H1 (cell line): ENCODE results near the gene ZNF202. TPM values are rescaled to one million over a fixed set of nuclear protein-coding genes. Genes with fewer than 3 reads are reported as not detected.

Experiments used
- CTCF ChIA-PET: fragments of 300-600 bp; sonication (Branson Sonifier 250); formaldehyde crosslinking; loops from one replicate; lab custom pipeline; 2021; ENCODE audit not compliant: partially characterized antibody; lab: Charles Lee
- POLR2A ChIA-PET: fragments of 300-600 bp; sonication (Branson Sonifier 250); formaldehyde crosslinking; loops from one replicate; lab custom pipeline; 2021; ENCODE audit warnings: inconsistent platforms; ENCODE audit not compliant: partially characterized antibody; lab: Charles Lee
- DNase-seq, 2 experiments: peaks; one replicate each; pipeline versions ENCODE4 v3.0.0 to v3.0.0-alpha.2; 2010 to 2022; ENCODE audit warnings: low spot score in 2 of 2, low read depth in 1 of 2, mixed read lengths in 1 of 2
- FAIRE-seq: peaks from 2 replicates; lab custom pipeline; 2011; peaks lifted over from hg19 to GRCh38; lab: Jason Lieb, UNC
- H2AFZ ChIP-seq: 2 replicates; pipeline ENCODE4 v1.8.1; 2012; ENCODE audit warnings: low read length, inconsistent platforms
- H2AK5ac ChIP-seq: 2 replicates; pipeline ENCODE4 v1.6.1; 2013; ENCODE audit warnings: low read depth, low read length
- H2BK120ac ChIP-seq: replicated peaks from 2 replicates; pipeline ENCODE3; 2013; ENCODE audit warnings: low read depth, low read length, inconsistent platforms
- H2BK12ac ChIP-seq: 2 replicates; pipeline ENCODE4 v1.6.1; 2013; ENCODE audit warnings: low read depth, low read length
- H2BK15ac ChIP-seq: 2 replicates; pipeline ENCODE4 v1.6.1; 2013; ENCODE audit warnings: low read length
- H2BK20ac ChIP-seq: 2 replicates; pipeline ENCODE4 v1.6.1; 2013; ENCODE audit warnings: low read length
- H2BK5ac ChIP-seq: 2 replicates; pipeline ENCODE4 v1.6.1; 2013; ENCODE audit warnings: low read depth, low read length
- H3K14ac ChIP-seq: 2 replicates; pipeline ENCODE4 v1.6.1; 2013; ENCODE audit warnings: inconsistent platforms; ENCODE audit not compliant: insufficient read length
- H3K18ac ChIP-seq: 2 replicates; pipeline ENCODE4 v1.6.1; 2013; ENCODE audit warnings: low read length; ENCODE audit errors: extremely low read depth
- H3K23ac ChIP-seq: 2 replicates; pipeline ENCODE4 v1.6.1; 2013; ENCODE audit warnings: inconsistent platforms; ENCODE audit not compliant: insufficient read length
- H3K23me2 ChIP-seq: 2 replicates; pipeline ENCODE4 v1.6.1; 2013; ENCODE audit warnings: low read depth, low read length
- H3K27ac ChIP-seq: 2 replicates; pipeline ENCODE4 v1.6.1; 2011; ENCODE audit warnings: low read depth, low read length, inconsistent platforms
- H3K27me3 ChIP-seq, 4 experiments: replicated peaks in 1 of 4; 1 replicate in 1 of 4; 2 replicates in 3 of 4; pipeline versions ENCODE4 v1.6.1 to v1.8.1; 2011 to 2013; ENCODE audit warnings: low read length in 3 of 4, mild to moderate bottlenecking in 3 of 4, inconsistent platforms in 2 of 4, mixed read lengths in 2 of 4, moderate library complexity in 1 of 4; ENCODE audit not compliant: control insufficient read depth in 3 of 4, insufficient read depth in 3 of 4; ENCODE audit errors: extremely low read depth in 1 of 4
- H3K36me3 ChIP-seq, 4 experiments: 2 replicates each; pipeline versions ENCODE4 v1.6.1 to v1.8.1; 2011 to 2013; ENCODE audit warnings: mild to moderate bottlenecking in 4 of 4, low read length in 3 of 4, moderate library complexity in 2 of 4, control low read depth in 1 of 4, inconsistent platforms in 1 of 4; ENCODE audit not compliant: insufficient read depth in 4 of 4, control insufficient read depth in 2 of 4
- H3K4ac ChIP-seq: replicated peaks from 2 replicates; pipeline ENCODE3; 2013; ENCODE audit warnings: low read length, low read depth, mixed read lengths, inconsistent platforms; ENCODE audit not compliant: insufficient read length
- H3K4me1 ChIP-seq, 4 experiments: replicated peaks in 1 of 4; 1 replicate in 1 of 4; 2 replicates in 3 of 4; pipeline versions ENCODE4 v1.6.1 to v1.8.1; 2011 to 2013; ENCODE audit warnings: low read length in 3 of 4, inconsistent platforms in 2 of 4, mixed read lengths in 1 of 4; ENCODE audit not compliant: insufficient read depth in 4 of 4, control insufficient read depth in 3 of 4
- H3K4me2 ChIP-seq, 2 experiments: 2 replicates each; pipeline versions ENCODE4 v1.6.1 to v1.8.1; 2011 to 2013; ENCODE audit warnings: low read depth in 2 of 2, low read length in 2 of 2, control low read depth in 1 of 2, inconsistent platforms in 1 of 2, mild to moderate bottlenecking in 1 of 2; ENCODE audit not compliant: insufficient read depth in 1 of 2
- H3K4me3 ChIP-seq, 4 experiments: fragments of 200-600, 300-600 bp in 1 of 4; sonication (generic), shearing (Covaris generic), sonication (Bioruptor Twin) in 1 of 4; 2 replicates each; pipeline versions ENCODE4 v1.5.1 to v1.8.1; 2011 to 2016; ENCODE audit warnings: low read length in 4 of 4, low read depth in 3 of 4, control low read depth in 2 of 4, inconsistent platforms in 2 of 4, mild to moderate bottlenecking in 2 of 4, mixed read lengths in 1 of 4, moderate library complexity in 1 of 4; ENCODE audit not compliant: insufficient read depth in 2 of 4; ENCODE audit errors: extremely low read depth in 1 of 4
- H3K56ac ChIP-seq: replicated peaks from 2 replicates; pipeline ENCODE3; 2013; ENCODE audit warnings: low read depth, mild to moderate bottlenecking, mixed read lengths, low read length, inconsistent platforms; ENCODE audit not compliant: insufficient read length
- H3K79me1 ChIP-seq: 2 replicates; pipeline ENCODE4 v1.6.1; 2013; ENCODE audit warnings: low read depth, low read length, control low read depth
- H3K79me2 ChIP-seq, 2 experiments: 2 replicates each; pipeline versions ENCODE4 v1.6.1 to v1.8.1; 2012 to 2013; ENCODE audit warnings: low read length in 2 of 2, mild to moderate bottlenecking in 2 of 2, inconsistent platforms in 1 of 2; ENCODE audit not compliant: insufficient read depth in 2 of 2, control insufficient read depth in 1 of 2
- H3K9ac ChIP-seq, 4 experiments: replicated peaks in 1 of 4; 1 replicate in 1 of 4; 2 replicates in 3 of 4; pipeline versions ENCODE4 v1.6.1 to v1.8.1; 2011 to 2013; ENCODE audit warnings: low read depth in 3 of 4, low read length in 3 of 4, control low read depth in 2 of 4, mild to moderate bottlenecking in 2 of 4, moderate library complexity in 2 of 4, inconsistent platforms in 1 of 4; ENCODE audit errors: extremely low read depth in 1 of 4
- H3K9me3 ChIP-seq, 2 experiments: 2 replicates each; pipeline versions ENCODE4 v1.6.1 to v1.8.1; 2012 to 2013; ENCODE audit warnings: mild to moderate bottlenecking in 2 of 2, moderate library complexity in 2 of 2, control low read depth in 1 of 2, inconsistent platforms in 1 of 2, low read depth in 1 of 2, low read length in 1 of 2, mixed read lengths in 1 of 2; ENCODE audit not compliant: insufficient read depth in 2 of 2
- H4K20me1 ChIP-seq, 2 experiments: replicated peaks in 1 of 2; 2 replicates each; pipeline versions ENCODE3 to v1.8.1; 2011 to 2013; ENCODE audit warnings: inconsistent platforms in 2 of 2, low read length in 2 of 2, mild to moderate bottlenecking in 1 of 2; ENCODE audit not compliant: insufficient read depth in 2 of 2, control insufficient read depth in 1 of 2
- H4K5ac ChIP-seq: 2 replicates; pipeline ENCODE4 v1.6.1; 2013; ENCODE audit warnings: low read length, low read depth, mixed read lengths, inconsistent platforms; ENCODE audit not compliant: insufficient read length
- H4K8ac ChIP-seq: 2 replicates; pipeline ENCODE4 v1.8.0; 2013; ENCODE audit warnings: mild to moderate bottlenecking, moderate library complexity, low read length, inconsistent platforms; ENCODE audit not compliant: insufficient read depth; ENCODE audit errors: extremely low read depth
- H4K91ac ChIP-seq: replicated peaks from 2 replicates; pipeline ENCODE3; 2013; ENCODE audit warnings: low read length, mixed read lengths, inconsistent platforms; ENCODE audit not compliant: insufficient read length
- ATF2 ChIP-seq: IDR thresholded peaks from 2 replicates; pipeline ENCODE4 v1.6.1; 2012; ENCODE audit warnings: low read length, inconsistent platforms
- E2F6 ChIP-seq: IDR thresholded peaks from 2 replicates; pipeline ENCODE4 v1.6.1; 2012; ENCODE audit warnings: inconsistent platforms
- EGR1 ChIP-seq: IDR thresholded peaks from 2 replicates; pipeline ENCODE4 v1.6.1; 2011; ENCODE audit warnings: low read depth, low read length, borderline replicate concordance
- KDM5A ChIP-seq: fragments of 200-600 bp; IDR thresholded peaks from 2 replicates; pipeline ENCODE4 v1.7.1; 2012; ENCODE audit warnings: mild to moderate bottlenecking, low read length, inconsistent platforms, mixed read lengths
- NANOG ChIP-seq: IDR thresholded peaks from 2 replicates; pipeline ENCODE4 v1.6.1; 2011; ENCODE audit warnings: low read length, low read depth, mild to moderate bottlenecking, inconsistent platforms; ENCODE audit not compliant: insufficient read depth, poor library complexity, severe bottlenecking
- USF2 ChIP-seq: IDR thresholded peaks from 2 replicates; pipeline ENCODE4 v1.6.1; 2011; ENCODE audit warnings: low read length, improper control_type of control experiment
- WGBS, 2 experiments: shearing (Covaris generic) in 1 of 2; methylation state at CpG; one replicate each; pipeline versions ENCODE4 v1.1.6 to v1.1.7; 2013 to 2015; ENCODE audit warnings: low lambda C conversion rate in 2 of 2, mixed read lengths in 2 of 2, inconsistent platforms in 1 of 2, low coverage in 1 of 2, missing lambda C conversion rate in 1 of 2; ENCODE audit not compliant: insufficient replicate concordance in 2 of 2, insufficient coverage in 1 of 2, insufficient read length in 1 of 2; ENCODE audit errors: extremely low coverage in 1 of 2, missing lambda C conversion rate in 1 of 2; 5-methylcytosine and 5-hydroxymethylcytosine counted together
- polyA plus RNA-seq, 7 experiments: library from polyadenylated mRNA; depleted of rRNA in 3 of 7; stranded (reverse) in 5 of 7; unstranded in 2 of 7; fragments of >200 nt in 5 of 7; fragments of 200-250 nt in 2 of 7; gene quantifications; 1 replicate in 5 of 7; 2 replicates in 1 of 7; 4 replicates in 1 of 7; pipeline versions ENCODE4 v1.2.1 to v1.2.3, GENCODE V29; 2011 to 2013; ENCODE audit warnings: missing spikeins in 2 of 7, mixed read lengths in 2 of 7
- total RNA-seq: library from RNA; stranded (reverse); fragmentation: NEBNext Ultra II Directional; extraction: Animal tissue kit (Norgen Biotek cat#: 25700); gene quantifications from 2 replicates; pipeline ENCODE4 v1.2.1, GENCODE V29; 2021

ZNF202 gene
- total and polyA plus RNA-seq, 2 of the 8 experiments (the other 6 are each of a cell fraction or from before 2014, with no cell fraction given) = 14.1 to 33.9 TPM

GRCh38 chr11:123690485-123690884 is 51.0 kb downstream of the ZNF202 start:
- Histone ChIP-seq H3K23me2 (no peaks in the 10 kb centered on the region; the same call in 1 of the 2 replicates), H3K9ac (no peak overlapping the region), H3K14ac (no peak overlapping the region), H2BK12ac (no peak overlapping the region), H2BK20ac (no peak overlapping the region), H3K23ac (no peak overlapping the region), H4K8ac (no peak overlapping the region), H3K4me3 (no peak overlapping the region), H3K36me3 (no peaks in the 10 kb centered on the region), H3K9me3 (no peaks in the 10 kb centered on the region), H3K4ac (no peak overlapping the region), H2BK5ac (no peak overlapping the region), H4K91ac (no peak overlapping the region), H3K4me1 (no peaks in the 10 kb centered on the region), H3K4me2 (no peak overlapping the region), H4K20me1 (no peaks in the 10 kb centered on the region), H3K27ac (no peak overlapping the region), H3K18ac (no peak overlapping the region), H4K5ac (no peak overlapping the region), H2BK120ac (no peak overlapping the region), H2BK15ac (no peak overlapping the region), H3K27me3 (no peaks in the 10 kb centered on the region), H3K56ac (no peak overlapping the region), H3K79me2 (no peaks in the 10 kb centered on the region), H2AK5ac (no peak overlapping the region), H2AFZ (no peak overlapping the region), H3K79me1 (no peaks in the 10 kb centered on the region)
- no peak for FAIRE-seq
- POLR2A ChIA-PET = no interaction called here
- CTCF ChIA-PET = interaction anchor here (1.4 to 4.4 kb wide), 3 partner anchors 10 to 21 kb away, joined by 5 to 27 read pairs (median 6); no protein-coding TSS in a partner anchor
- 81% methylated on average over 3 of the region's 3 CpGs; no CpG with 5 or more reads in 1 of the 2 experiments for WGBS, 2 experiments
- TF ChIP-seq USF2 (no peak), ATF2 (no peak), NANOG (no peak), KDM5A (no peak), EGR1 (no peak), E2F6 (no peak)
- no peak for DNase-seq
